HG03280 (cell line): Measurements from ENCODE around the gene OTUD4.
"Not testable (repeated sequence)": the region's sequence is repeated elsewhere in the genome, so short reads cannot be mapped to it uniquely, and the experiment has no call there.

Experiments
- ATAC-seq: cut with Tn5 transposase; IDR thresholded peaks from one replicate; pipeline ENCODE4 v1.9.1; 2021; ENCODE audit warnings: mild to moderate bottlenecking, moderate library complexity; ENCODE audit not compliant: unreplicated experiment

The OTUD4 gene

GRCh38 chr4:145180298-145181090 is at the start of gene OTUD4:
TSS of gene OTUD4 (minus strand) at chr4:145180589. CDS start at chr4:145179973, 616 bp downstream.
- ATAC-seq, result peak; percentile 78

- not testable (repeated sequence) for ATAC-seq
Measured at GRCh38 chr4:145223228-145223627, 42.8 kb upstream of the OTUD4 start.

GRCh38 chr4:145221529-145221928 is 41.1 kb upstream of the OTUD4 start:
- ATAC-seq, result not testable (repeated sequence)

- ATAC-seq, result no peak
Measured at GRCh38 chr4:145219090-145219489, 38.7 kb upstream of the OTUD4 start.

- peak; percentile 87 for ATAC-seq
Measured at GRCh38 chr4:145218251-145218650, 37.9 kb upstream of the OTUD4 start.

GRCh38 chr4:145217349-145217748 is 37.0 kb upstream of the OTUD4 start:
- no peak for ATAC-seq

GRCh38 chr4:145216535-145216934 is 36.1 kb upstream of the OTUD4 start:
- no peak for ATAC-seq

- ATAC-seq, result no peak
Measured at GRCh38 chr4:145213245-145213644, 32.9 kb upstream of the OTUD4 start.

GRCh38 chr4:145207934-145208333 is 27.5 kb upstream of the OTUD4 start:
- no peak for ATAC-seq

GRCh38 chr4:145203410-145203809 is 23.0 kb upstream of the OTUD4 start:
- ATAC-seq, result no peak

- no peak for ATAC-seq
Measured at GRCh38 chr4:145200366-145200765, 20.0 kb upstream of the OTUD4 start.

GRCh38 chr4:145199051-145199716 is 18.8 kb upstream of the OTUD4 start:
- ATAC-seq, result no peak

- ATAC-seq, result no peak
Measured at GRCh38 chr4:145196747-145197146, 16.4 kb upstream of the OTUD4 start.

- peak; percentile 77 for ATAC-seq
Measured at GRCh38 chr4:145195167-145195952, 15.0 kb upstream of the OTUD4 start.

GRCh38 chr4:145189981-145190380 is 9.6 kb upstream of the OTUD4 start:
- ATAC-seq, result no peak

GRCh38 chr4:145186729-145187128 is 6.3 kb upstream of the OTUD4 start:
- peak; percentile 82 for ATAC-seq

- no peak for ATAC-seq
Measured at GRCh38 chr4:145183581-145183980, 3.2 kb upstream of the OTUD4 start.

- ATAC-seq, result no peak
Measured at GRCh38 chr4:145183023-145183422, 2.6 kb upstream of the OTUD4 start.

GRCh38 chr4:145182222-145182621 is 1.8 kb upstream of the OTUD4 start:
- no peak for ATAC-seq

GRCh38 chr4:145181091-145181501 is 707 bp upstream of the OTUD4 start:
- ATAC-seq, result peak; percentile 0

GRCh38 chr4:145179861-145180297 is 510 bp downstream of the OTUD4 start:
- peak; percentile 24 for ATAC-seq
